ENCODE measurements around the gene CLDN19. TPM values are rescaled to one million over a fixed set of nuclear protein-coding genes. Genes with fewer than 3 reads are reported as not detected.

CLDN19 gene
- total RNA-seq, 1 experiment from 2014 or later: not detected

DNA sequence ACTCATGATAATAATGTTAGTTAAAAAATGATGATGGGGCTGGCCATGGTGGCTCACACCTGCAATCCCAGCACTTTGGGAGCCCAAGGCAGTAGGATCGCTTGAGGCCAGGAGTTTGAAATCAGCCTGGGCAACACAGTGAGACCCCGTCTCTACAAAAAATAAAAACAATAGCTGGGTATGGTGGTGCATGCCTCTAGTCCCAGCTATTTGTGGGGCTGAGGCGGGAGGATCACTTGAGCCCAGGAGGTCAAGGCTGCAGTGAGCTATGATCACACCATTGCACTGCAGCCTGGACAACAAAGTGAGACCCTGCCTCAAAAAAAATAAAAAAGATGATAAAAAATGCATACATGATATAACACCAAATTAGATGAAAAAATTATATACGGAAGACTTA lies 21.5 kb upstream of the CLDN19 start:
- ChIA-PET RAD21 (ENCODE audit: low non-redundant PET in 1 of 2, low total read pairs in 2 of 2, uncharacterized antibody in 2 of 2, unreplicated experiment in 2 of 2) (no interaction called here), POLR2A (no interaction called here), CTCF (no interaction called here)
- no TSS peak for BruUV-seq (replicated peaks)
- TF ChIP-seq ZNF274 (IDR thresholded peaks at IDR 0.05; ENCODE audit: low read depth, low read length) (no peak), POLR2A (IDR thresholded peaks at IDR 0.05; ENCODE audit: borderline replicate concordance, extremely low read depth, insufficient read depth, insufficient read length) (no peak), RAD21 (IDR thresholded peaks at IDR 0.05; ENCODE audit: low read depth) (no peak), ZBTB33 (IDR thresholded peaks at IDR 0.05; ENCODE audit: extremely low read depth, insufficient replicate concordance, low read length) (no peak), ELF1 (IDR thresholded peaks at IDR 0.05; ENCODE audit: borderline replicate concordance, low read depth) (no peak), REST (IDR thresholded peaks at IDR 0.05; ENCODE audit: low read depth) (no peak)
- TF ChIP-seq, protein P1, sequence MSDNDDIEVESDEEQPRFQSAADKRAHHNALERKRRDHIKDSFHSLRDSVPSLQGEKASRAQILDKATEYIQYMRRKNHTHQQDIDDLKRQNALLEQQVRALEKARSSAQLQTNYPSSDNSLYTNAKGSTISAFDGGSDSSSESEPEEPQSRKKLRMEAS (IDR thresholded peaks at IDR 0.05): no peak
- Histone ChIP-seq H3K4me3 (replicated peaks in 1 of 2; ENCODE audit: low read depth in 1 of 2, low read length in 2 of 2) (no peak overlapping the region), H3K4me1 (ENCODE audit: control insufficient read depth in 1 of 2, insufficient read depth in 2 of 2, low read length in 2 of 2) (peaks cover 5 to 16% of the 10 kb centered on the region in 2 experiments; a peak in 3 of 4 replicates), H3K9me2 (ENCODE audit: insufficient read depth) (no peaks in the 10 kb centered on the region), H3K27ac (ENCODE audit: low read depth, low read length) (no peak overlapping the region), H4K20me1 (ENCODE audit: insufficient read depth) (no peaks in the 10 kb centered on the region; the same call in 1 of the 2 replicates), H3K4me2 (ENCODE audit: low read length) (no peak overlapping the region), H2AFZ (ENCODE audit: low read depth, low read length, poor library complexity, severe bottlenecking) (no peak overlapping the region), H3K79me2 (ENCODE audit: insufficient read depth, low read length) (peaks cover 10% of the 10 kb centered on the region), H3K27me3 (ENCODE audit: insufficient read depth, low read length) (no peaks in the 10 kb centered on the region), H3K9ac (ENCODE audit: low read length) (no peak overlapping the region), H3K9me3 (ENCODE audit: control insufficient read depth in 1 of 2, insufficient read depth in 1 of 2, low read depth in 1 of 2, low read length in 2 of 2) (no peaks in the 10 kb centered on the region), H3K36me3 (ENCODE audit: control insufficient read depth in 1 of 2, insufficient read depth in 2 of 2, low read length in 2 of 2) (peaks cover 0 to 7% of the 10 kb centered on the region in 2 experiments; a peak in 2 of 4 replicates)
- intact Hi-C loops (cut with micrococcal nuclease): loop anchor here (10.0 kb wide), 1 partner anchor 1417 kb away; no protein-coding TSS in a partner anchor
- DNase-seq (ENCODE audit: low read depth, low spot score) (no peak), ATAC-seq (no peak)
